GM21528 (cell line): ENCODE results near the gene ACP6.
"Not testable (repeated sequence)": the region's sequence is repeated elsewhere in the genome, so short reads cannot be mapped to it uniquely, and the experiment has no call there.

Experiments used
- ATAC-seq: cut with Tn5 transposase; IDR thresholded peaks from one replicate; pipeline ENCODE4 v1.9.1; 2021; ENCODE audit warnings: mild to moderate bottlenecking, moderate library complexity; ENCODE audit not compliant: unreplicated experiment, low FRiP score

The ACP6 gene

GRCh38 chr1:147624529-147624928 is 45.8 kb downstream of the ACP6 start:
- ATAC-seq, result no peak

GRCh38 chr1:147624011-147624410 is 46.3 kb downstream of the ACP6 start:
- ATAC-seq, result no peak

GRCh38 chr1:147622731-147623130 is 47.6 kb downstream of the ACP6 start:
- ATAC-seq, result no peak

- ATAC-seq, result no peak
These were observed 49.8 kb downstream of the ACP6 start for GRCh38 chr1:147620543-147620942.

GRCh38 chr1:147619741-147620140 is 50.6 kb downstream of the ACP6 start:
- ATAC-seq, result no peak

- ATAC-seq, result no peak
These were observed 51.6 kb downstream of the ACP6 start for GRCh38 chr1:147618771-147619170.

- no peak for ATAC-seq
These were observed 52.2 kb downstream of the ACP6 start for GRCh38 chr1:147618077-147618569.

GRCh38 chr1:147614966-147615365 is 55.4 kb downstream of the ACP6 start:
- ATAC-seq, result not testable (repeated sequence)

GRCh38 chr1:147613506-147613905 is 56.8 kb downstream of the ACP6 start:
- no peak for ATAC-seq

GRCh38 chr1:147612366-147612765 is 58.0 kb downstream of the ACP6 start:
- no peak for ATAC-seq

- ATAC-seq, result no peak
These were observed 58.7 kb downstream of the ACP6 start for GRCh38 chr1:147611586-147611985.

- ATAC-seq, result peak; percentile 80
These were observed 59.3 kb downstream of the ACP6 start for GRCh38 chr1:147611021-147611426.

- ATAC-seq, result no peak
These were observed 61.0 kb downstream of the ACP6 start for GRCh38 chr1:147609358-147609757.

GRCh38 chr1:147608596-147608995 is 61.7 kb downstream of the ACP6 start:
- no peak for ATAC-seq

GRCh38 chr1:147605591-147605990 is 64.7 kb downstream of the ACP6 start:
- no peak for ATAC-seq

- no peak for ATAC-seq
These were observed 66.3 kb downstream of the ACP6 start for GRCh38 chr1:147603986-147604385.

GRCh38 chr1:147600119-147601111 is 69.9 kb downstream of the ACP6 start:
- no peak for ATAC-seq

- peak; percentile 81 for ATAC-seq
These were observed 70.8 kb downstream of the ACP6 start for GRCh38 chr1:147599362-147600118.

GRCh38 chr1:147598621-147599361 is 71.5 kb downstream of the ACP6 start:
- ATAC-seq, result peak; percentile 29

GRCh38 chr1:147597010-147597409 is 73.3 kb downstream of the ACP6 start:
- no peak for ATAC-seq
